GM21515 (cell line): ENCODE results near the gene KIF12.

Source experiments
- ATAC-seq: cut with Tn5 transposase; IDR thresholded peaks from one replicate; pipeline ENCODE4 v1.9.1; 2021; ENCODE audit not compliant: unreplicated experiment

KIF12 gene

GRCh38 chr9:114070188-114071103 is 28.6 kb downstream of the KIF12 start:
- ATAC-seq: no peak

GRCh38 chr9:114069476-114070187 is 29.5 kb downstream of the KIF12 start:
- ATAC-seq: no peak

- no peak for ATAC-seq
These were observed 33.8 kb downstream of the KIF12 start for GRCh38 chr9:114065304-114065703.

- ATAC-seq: no peak
These were observed 37.1 kb downstream of the KIF12 start for GRCh38 chr9:114061830-114062474.

- ATAC-seq: no peak
These were observed 37.8 kb downstream of the KIF12 start for GRCh38 chr9:114061292-114061691.

GRCh38 chr9:114060711-114061110 is 38.4 kb downstream of the KIF12 start:
- ATAC-seq: no peak

GRCh38 chr9:114060070-114060469 is 39.0 kb downstream of the KIF12 start:
- no peak for ATAC-seq

- no peak for ATAC-seq
These were observed 39.9 kb downstream of the KIF12 start for GRCh38 chr9:114059047-114059803.

- ATAC-seq: no peak
These were observed 40.4 kb downstream of the KIF12 start for GRCh38 chr9:114058688-114059046.

GRCh38 chr9:114057161-114057885 is 41.8 kb downstream of the KIF12 start:
- no peak for ATAC-seq

GRCh38 chr9:114056527-114056926 is 42.6 kb downstream of the KIF12 start:
- ATAC-seq: no peak

- no peak for ATAC-seq
These were observed 43.2 kb downstream of the KIF12 start for GRCh38 chr9:114055894-114056293.

GRCh38 chr9:114055061-114055460 is 44.0 kb downstream of the KIF12 start:
- ATAC-seq: no peak

- ATAC-seq: no peak
These were observed 44.9 kb downstream of the KIF12 start for GRCh38 chr9:114054191-114054690.

GRCh38 chr9:114053246-114054005 is 45.7 kb downstream of the KIF12 start:
- no peak for ATAC-seq

GRCh38 chr9:114051706-114052105 is 47.4 kb downstream of the KIF12 start:
- ATAC-seq: no peak

GRCh38 chr9:114051281-114051680 is 47.8 kb downstream of the KIF12 start:
- ATAC-seq: no peak

- no peak for ATAC-seq
These were observed 48.4 kb downstream of the KIF12 start for GRCh38 chr9:114050646-114051045.

GRCh38 chr9:114050226-114050568 is 48.9 kb downstream of the KIF12 start:
- ATAC-seq: no peak
